HG03565 (cell line): ENCODE measurements around the gene MED9.
"Not testable (repeated sequence)": the region's sequence is repeated elsewhere in the genome, so short reads cannot be mapped to it uniquely, and the experiment has no call there.

Experiments
- ATAC-seq: cut with Tn5 transposase; IDR thresholded peaks from one replicate; pipeline ENCODE4 v1.9.1; 2021; ENCODE audit warnings: mild to moderate bottlenecking, moderate library complexity; ENCODE audit not compliant: unreplicated experiment

The MED9 gene

DNA sequence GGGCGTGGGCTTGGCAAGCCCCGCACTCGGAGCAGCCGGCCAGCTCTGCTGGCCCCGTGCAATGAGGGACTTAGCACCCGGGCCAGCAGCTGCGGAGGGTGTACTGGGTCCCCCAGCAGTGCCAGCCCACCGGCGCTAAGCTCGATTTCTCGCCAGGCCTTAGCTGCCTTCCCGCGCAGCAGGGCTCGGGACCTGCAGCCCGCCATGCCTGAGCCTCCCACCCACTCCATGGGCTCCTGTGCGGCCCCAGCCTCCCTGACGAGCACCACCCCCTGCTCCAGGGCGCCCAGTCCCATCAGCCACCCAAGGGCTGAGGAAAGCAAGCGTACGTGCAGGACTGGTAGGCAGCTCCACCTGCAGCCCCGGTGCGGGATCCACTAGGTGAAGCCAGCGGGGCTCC, 9.6 kb downstream of the MED9 start:
- not testable (repeated sequence) for ATAC-seq

DNA sequence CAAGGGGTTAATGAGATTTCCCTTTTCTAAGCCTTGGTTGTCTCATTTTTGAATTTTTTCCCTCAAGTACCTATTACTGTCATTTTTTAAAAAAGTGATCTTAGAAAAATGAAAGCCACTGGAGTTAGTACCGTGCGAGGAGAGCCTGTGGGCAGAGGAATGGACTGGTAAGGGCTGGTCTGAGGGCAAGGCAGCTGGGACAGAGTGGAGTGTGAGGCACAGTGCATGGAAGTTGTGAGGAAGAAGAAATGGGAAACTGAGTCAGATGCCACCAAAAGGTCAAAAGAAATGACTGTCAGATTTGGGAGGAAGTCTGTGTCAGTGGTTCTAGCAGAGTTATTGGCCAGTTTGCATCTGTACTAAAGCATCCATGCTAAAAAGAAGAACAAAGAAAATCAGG, 11.2 kb downstream of the MED9 start:
- no peak for ATAC-seq

DNA sequence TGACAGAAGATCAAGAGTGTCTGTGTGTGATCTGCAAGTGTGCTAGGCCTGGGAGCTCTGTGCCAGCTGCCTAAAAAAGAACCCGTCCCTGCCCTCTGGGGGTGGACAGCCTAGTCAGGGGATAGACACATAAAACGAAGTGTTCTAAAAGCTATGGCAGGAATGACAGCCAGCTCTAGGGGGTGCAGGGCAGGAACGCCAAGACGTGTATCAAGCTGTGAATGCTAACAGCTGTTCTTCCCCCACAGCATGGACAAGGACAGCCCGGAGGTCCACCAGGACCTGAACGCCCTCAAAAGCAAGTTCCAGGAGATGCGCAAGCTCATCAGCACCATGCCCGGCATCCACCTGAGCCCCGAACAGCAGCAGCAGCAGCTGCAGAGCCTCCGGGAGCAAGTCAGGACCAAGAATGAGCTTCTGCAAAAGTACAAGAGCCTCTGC, 14.3 kb downstream of the MED9 start:
- no peak for ATAC-seq

DNA sequence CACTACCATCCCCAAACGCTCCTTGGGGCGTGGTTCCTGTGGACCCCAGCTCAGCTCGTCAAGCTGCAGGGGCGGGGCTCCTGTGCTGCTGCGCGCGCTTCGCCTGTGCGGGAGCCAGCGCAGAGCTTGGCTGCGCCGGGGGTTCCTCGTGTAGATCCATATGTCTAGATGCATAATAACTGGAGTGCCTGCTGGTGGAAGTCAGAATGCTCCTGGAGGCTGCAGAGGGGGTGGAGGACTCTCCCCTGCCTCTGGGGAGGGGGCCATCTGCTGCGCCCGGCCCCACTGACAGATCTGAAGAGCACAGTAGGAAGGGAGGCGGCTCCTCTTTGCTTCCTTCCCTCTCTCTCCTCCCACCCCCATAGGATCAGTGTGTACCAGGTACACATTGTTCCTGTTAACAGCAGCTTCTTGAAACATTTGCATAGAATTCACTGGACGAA, 14.8 kb downstream of the MED9 start:
- ATAC-seq = no peak

DNA sequence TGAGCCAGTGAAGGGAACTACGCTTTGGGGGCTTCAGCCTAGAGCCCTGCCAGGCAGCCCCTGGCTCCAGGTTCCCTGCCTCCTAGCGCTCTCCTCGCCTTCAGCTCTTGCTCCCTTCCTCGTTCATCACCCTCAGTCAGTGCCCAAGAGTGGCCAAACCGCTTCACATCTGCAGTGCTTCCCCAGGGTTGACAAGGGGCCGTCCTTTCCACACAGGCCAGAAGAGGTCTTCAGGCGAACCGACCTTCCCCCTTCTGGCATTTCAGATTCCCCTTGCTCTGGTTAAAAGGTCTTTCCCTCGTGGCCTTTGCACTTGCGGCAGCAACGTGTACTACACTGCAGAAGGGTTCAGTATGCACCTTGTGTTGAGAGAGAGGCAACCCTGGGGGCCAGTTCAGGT, 15.3 kb downstream of the MED9 start:
- ATAC-seq = no peak

DNA sequence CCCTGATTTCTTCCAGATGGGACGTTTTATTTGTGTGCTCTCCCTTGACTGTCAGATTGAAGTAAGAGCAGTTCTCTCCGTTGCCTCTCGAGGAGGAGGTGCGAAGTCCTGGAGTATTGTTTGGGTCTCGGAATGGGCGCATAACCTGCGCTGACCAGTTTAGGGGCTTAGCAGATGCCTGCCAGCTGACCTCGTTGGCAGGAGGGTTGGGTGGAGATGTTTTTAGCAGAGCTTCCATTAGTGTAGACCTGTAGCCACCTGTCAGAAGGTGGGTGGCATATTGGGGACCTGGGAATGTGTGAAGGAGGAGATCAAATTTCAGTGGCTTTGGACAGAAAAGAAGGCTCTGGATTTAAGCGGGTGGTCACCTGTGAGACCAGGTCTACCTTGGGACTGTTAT, 15.8 kb downstream of the MED9 start:
- ATAC-seq = no peak

DNA sequence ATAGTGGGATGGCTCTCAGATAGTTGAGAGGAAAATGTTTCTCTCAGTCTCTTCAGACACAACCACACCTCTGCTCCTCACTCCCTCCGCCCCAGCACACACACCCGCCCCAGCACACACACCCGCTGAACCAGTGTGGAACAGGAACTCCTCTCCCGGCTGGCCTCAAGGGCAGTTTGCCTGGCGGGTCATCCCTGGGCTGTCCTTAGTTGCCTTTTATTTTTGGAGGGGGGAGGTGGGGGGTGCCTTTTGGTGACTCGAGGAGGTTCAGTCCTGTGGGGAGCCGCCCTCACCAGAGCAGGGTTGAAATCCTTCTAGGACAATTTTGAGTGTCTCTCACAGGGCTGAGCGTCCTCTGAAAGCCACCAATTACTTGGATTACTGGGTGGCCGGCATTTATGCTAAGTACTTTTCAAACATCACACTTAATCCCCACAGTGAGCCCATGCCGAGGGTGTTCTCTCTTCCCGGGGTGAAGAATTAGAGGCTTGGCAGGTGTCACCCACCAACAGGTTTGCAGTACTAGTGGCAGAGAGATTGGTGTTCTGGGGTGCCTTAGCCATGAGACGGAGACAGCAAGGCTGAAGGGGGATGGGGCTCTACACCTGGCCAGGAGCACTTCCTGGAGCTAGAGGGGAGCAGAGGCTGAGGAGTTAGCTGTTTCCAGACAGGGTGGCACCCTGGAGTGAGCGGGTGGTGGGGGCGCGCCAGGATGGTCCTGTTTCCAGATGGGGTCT, 16.6 kb downstream of the MED9 start:
- ATAC-seq = no peak

DNA sequence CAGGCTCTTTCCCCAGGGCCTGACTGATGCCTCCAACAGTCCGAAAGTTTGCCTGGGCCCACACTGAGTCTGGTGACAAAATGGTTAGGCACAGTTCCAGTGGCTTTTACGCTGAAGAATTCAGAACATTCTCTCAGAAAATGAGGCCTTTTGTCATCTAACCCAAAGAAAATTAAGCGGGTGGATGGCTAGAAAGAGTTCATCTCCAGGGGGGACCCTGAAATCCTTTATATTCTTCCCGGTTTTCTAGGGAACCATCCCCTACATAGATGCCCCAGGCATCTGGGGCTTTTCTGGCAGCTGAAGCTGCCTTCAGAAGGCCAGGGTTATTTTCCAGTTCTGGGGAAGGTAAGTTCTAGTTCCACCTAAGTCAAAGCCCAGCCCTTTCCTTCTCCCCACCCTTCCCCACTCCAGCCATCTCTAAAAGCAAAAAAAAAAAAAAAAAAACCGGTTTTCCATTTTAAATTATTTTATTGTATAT, 17.2 kb downstream of the MED9 start:
- no peak for ATAC-seq

DNA sequence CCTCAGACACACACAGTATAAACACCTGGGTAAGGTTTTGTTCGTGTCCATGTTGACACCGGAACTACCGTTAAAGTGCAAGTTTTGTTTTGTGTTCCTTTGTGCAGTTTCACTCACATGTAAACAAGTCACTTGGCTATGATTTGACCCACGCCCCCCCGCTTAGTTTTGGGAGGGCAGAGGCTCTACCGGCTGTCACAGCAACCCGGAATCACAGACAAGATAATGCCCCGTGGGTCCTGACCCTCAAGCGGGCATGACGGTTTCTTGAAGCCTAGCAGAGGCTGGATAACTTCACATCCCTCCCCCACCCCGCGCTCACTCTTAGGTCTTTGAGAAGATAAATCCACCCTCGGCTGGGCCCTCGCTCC, 17.7 kb downstream of the MED9 start:
- no peak for ATAC-seq

DNA sequence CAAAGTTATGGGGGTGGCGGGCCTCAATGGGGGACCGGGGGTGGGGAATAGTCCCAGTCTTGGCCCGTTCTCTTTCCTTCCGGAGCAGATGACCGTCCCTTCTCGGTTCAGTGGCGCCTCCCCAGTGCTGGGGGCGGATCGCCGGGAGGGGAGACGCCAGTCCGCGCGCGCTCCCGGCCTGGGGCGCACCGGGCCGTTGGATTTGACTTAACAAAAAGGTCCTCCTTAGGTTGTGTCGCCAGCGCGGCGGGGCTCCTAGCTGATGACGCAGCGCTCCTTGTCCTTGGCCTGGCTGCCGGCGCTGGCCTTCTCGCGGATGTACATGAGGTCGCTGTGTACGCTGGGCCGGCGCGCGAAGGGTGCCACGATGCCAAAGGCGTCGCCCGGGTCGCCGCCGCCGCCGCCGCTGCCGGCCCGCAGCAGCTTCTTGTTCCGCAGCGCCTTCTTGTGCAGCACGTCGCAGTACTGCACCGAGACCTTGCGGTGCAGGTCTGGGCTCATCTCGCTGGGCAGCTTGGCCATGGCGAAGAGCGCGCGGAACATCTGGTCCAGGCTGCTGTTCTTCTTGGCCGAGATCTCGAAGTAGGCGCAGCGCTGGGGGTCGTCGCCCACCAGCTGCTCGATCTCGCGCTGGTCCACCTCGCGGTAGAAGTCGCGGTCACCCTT, 18.2 kb downstream of the MED9 start:
- ATAC-seq = no peak

DNA sequence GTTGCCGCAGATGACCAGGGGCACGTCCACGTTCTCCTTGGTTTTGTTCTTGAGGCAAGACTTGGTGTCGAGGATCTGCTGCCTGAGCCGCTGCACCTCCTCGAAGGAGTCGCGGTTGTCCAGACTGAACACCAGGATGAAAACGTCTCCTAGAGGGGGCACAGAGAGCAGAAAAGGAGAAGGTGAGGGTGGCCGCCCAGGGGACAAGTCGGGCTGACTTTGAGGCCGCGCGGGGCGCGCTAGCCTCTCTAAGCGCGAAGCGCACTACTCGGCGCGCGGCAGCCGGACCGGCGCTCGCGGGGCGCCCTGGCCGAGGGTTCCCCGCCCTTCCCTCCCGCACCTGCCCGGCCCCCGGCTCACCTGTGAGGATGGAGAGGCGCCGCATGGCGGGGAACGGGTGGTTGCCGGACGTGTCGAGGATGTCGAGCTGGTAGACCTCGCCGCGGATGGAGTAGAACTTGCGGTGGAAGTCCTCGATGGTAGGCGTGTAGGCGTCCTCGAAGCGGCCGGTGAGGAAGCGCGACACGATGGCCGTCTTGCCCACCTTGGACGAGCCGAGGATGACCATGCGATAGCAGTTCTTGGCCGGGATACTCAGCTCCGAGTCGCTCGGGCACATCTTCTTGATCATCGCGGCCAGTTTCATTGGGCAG, 18.9 kb downstream of the MED9 start:
- ATAC-seq = no peak

DNA sequence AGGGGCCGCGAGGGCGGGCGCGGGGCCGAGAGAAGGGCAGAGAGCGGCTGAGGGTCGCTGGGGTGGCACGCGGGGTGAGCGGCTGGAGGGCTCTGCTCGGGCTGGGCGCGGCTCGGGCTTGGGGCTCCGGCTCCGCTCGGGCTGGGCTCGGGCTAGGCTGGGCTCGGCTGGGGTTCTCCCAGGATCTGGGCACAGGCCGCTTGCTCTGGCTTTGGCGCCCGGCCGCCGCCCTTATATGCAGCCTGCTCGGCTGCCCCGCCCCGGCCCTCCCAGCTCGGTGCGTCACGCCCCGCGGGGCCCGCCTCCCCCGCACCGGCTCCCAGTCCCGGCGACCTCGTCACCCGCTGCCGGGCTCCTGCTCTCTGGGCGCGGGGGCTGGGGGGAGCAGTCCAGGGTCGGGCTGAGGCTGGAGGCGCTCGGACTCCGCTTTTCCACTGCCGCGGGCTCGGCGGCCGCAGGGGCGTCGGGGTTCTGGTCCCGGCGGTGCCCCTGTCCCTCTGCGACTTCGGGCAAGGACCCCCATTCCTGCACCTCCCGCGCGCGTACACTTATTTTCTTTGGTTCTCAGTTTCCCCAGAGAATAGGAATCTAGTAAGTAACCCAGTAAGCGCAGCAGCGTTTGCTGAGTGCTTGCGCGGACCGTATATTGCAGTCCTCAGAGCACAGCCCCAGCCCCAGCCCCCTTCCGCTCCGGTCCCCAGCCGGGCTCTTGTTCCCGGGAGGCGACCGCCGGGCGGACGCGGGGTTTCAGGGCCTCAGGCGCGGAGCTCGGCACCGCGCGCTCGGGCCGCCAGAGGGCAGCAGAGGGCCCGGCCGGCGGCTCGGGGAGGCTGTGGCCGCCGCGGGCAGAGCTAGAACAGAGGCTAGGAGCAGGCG, 19.6 kb downstream of the MED9 start, which contains the start of gene RASD1:
Gene RASD1, minus strand, starts transcription at position 207 of the 876 bp plus-strand sequence. CDS start 214 bp downstream, outside the sequence.
- peak; percentile 66 for ATAC-seq

DNA sequence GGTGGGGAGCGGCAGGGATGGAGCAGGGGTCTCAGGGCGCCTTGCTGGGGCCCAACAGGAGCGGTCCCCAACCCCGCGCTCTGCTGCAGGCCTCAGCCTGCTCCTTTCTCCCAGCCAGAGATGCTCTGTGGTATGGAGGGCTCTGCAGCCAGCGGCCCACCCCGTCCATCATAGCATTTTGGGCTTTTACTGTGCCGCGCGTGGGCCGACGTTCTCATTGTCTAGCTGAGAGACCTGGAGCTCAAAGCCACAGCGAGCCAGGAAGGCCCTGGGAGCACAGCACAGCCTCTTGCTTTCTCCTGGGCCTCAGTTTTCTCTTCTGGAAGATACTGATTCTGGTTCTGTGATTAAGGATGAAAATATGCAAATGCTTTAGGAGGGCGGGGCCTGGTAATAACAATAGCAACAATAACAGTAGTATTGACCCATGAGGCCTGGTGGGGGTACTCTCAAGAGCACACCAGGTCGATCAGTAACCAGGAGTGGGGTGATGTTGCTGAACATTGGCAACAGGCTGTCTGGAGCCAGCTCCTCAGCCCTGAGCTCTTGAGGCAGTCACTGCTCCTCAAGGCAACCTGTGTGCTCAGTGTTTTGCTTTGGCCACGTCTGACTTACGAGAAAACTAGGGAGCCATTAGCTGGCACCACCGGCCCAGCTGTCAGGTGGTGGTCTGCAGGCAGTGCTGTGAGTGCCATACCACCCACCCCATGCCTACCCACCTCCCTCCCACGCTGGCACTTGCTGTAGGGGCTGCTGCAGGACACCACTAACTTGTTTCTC, 20.5 kb downstream of the MED9 start:
- no peak for ATAC-seq

DNA sequence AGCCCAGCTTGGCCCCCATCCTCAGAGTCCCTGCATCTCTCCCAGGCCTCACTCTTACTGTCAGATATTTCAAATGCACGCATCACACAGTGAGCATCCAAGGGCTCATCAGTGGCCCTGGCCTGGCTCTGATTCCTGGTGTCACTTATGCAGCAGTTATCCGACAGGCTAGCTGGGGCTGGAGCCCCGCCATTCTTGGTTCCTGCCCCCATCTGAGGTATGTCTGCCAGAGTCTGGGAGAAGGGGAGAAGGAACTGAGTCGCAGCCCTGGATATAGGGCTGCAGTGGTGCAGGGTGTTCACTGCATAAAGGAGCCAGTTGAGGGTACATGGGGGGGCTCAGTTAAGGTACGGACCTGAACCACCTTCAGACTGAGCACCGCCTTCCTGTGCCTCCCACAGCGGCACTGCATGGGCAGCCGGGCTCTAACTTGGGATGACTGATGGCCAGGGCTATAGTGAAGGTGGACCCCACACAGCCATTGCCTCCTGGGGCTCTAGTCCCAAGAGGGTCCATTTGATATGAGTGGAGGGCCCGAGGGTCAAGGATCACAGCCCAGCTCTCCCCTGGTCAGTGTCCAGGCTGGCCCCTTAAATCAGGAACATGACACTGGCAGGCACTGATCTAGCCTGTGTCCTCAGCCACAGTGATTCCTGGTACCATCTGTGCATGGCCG, 21.2 kb downstream of the MED9 start:
- no peak for ATAC-seq

DNA sequence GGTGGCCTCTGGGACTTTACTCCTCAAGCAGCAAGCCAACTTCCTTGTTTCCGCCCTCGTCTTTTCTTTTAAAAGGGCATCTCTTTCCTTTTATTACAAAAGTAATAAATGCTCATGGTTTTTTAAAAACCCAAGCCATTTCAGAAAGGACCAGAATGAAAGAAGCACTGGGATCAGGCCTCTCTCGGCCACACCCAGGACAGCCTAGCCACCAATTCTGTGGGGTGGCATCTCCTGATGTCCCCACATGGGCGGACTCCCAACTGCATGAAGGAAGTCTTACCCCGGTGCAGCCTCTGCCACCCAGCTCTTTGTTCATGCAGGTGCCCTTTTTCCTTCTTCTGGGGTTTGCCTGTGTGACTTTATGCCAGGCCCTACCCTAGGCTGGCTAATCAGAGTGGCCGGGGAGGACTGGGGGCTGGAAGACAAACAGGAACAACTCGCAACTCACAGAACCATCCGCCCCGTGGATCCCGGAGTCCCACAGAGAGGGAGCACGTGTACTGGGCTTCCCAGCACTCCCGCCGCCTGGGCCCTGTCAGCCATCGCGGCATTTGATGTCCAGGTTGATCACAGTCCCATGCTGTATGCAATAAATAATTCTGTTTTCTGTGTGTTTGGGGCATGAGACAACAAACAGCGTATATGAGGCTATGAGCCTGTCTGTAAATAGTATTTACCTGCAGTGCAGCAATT, 22.0 kb downstream of the MED9 start:
- no peak for ATAC-seq

DNA sequence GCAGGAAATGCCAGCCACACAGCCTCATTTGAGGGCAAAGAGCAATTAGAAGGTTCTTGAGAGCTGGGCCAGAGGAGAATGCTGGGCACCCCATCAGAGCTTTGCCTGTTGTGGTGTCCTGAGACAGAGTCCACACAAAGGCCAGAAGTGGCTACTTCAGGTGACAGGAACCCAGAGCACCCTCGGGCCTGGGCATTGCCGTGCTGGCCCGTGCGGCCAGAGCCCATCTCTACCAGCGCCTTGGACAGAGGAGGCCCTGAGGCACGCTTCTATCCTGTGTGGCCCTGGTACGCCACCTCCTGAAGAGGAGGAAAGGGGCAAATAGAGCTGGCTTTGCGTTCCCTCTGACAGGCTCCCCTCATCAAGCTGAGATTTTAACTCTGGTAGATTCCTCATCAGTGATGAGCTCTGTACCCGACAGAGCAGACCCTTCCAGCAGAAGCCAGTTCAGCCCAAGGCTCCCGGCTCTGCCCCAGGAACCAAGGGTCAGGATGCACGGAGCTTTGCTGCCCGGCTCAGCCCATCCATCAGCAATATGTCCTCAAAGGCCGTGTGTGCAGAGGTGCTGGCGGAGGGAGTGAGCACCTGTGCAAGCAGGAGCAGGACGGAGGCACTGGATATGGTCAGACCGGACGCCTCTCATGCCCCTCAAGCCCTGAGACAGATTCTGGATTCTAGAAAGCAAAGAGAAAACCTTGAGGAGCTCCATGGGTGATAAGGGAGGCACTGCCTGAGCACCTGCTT, 22.8 kb downstream of the MED9 start:
- no peak for ATAC-seq

DNA sequence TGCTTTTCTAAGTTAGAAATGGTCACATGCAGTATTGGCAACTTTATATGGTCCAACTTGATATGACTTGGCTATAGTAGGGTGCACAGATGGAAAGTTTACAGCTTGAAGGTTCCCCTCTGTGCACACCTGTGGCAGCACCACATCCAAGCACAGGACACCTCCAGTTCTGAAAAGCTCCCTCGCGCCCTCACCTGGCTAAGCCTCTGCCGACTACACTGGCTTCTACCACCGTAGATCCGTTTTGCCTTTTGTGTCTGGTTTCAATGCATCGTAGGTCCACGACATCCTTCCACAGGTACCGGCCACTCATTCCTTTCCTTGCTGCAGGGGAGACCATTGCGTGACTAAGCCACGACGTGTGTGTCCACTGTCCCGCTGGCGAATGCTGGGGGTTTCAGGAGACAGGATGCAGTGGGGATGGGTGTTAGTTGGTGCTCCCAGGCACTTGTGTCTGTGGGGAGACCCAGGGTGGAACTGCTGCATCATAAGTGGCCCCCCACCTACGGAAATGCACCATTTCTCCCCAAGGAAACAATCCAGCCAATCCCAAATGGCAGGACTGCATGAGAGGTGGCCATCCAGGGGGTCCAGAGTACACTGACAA, 24.3 kb downstream of the MED9 start:
- ATAC-seq = no peak
